GM12892 (cell line): Measurements from ENCODE around the gene PRPF8.

Experiments used
- DNase-seq: peaks from one replicate; pipeline ENCODE4 v3.0.0; 2011; ENCODE audit not compliant: insufficient read length
- FAIRE-seq: peaks from 2 replicates; lab custom pipeline; 2011; peaks lifted over from hg19 to GRCh38; lab: Jason Lieb, UNC
- POLR2A ChIP-seq: IDR thresholded peaks from 2 replicates; pipeline ENCODE4 v1.6.1; 2011; ENCODE audit warnings: low read depth, low read length, control low read depth
- POLR2AphosphoS5 ChIP-seq: IDR thresholded peaks from 2 replicates; pipeline ENCODE4 v1.6.1; 2011; ENCODE audit warnings: low read depth, low read length, control low read depth
- TAF1 ChIP-seq: IDR thresholded peaks from 2 replicates; pipeline ENCODE4 v1.6.1; 2011; ENCODE audit warnings: low read depth, mild to moderate bottlenecking, control low read depth, low read length, borderline replicate concordance

PRPF8 gene

GRCh38 chr17:1645207-1646171 lies 39.2 kb downstream of the PRPF8 start, which contains the start of gene SCARF1:
TSS of gene SCARF1 (minus strand) at chr17:1645732. CDS start at chr17:1645697, 35 bp downstream.
- DNase-seq: no peak
- TF ChIP-seq POLR2A: no peak
- TF ChIP-seq POLR2AphosphoS5: no peak
- no peak for TF ChIP-seq TAF1
- FAIRE-seq: peak; percentile 57

GRCh38 chr17:1644493-1645206 lies 40.0 kb downstream of the PRPF8 start:
- peak; percentile 99 for FAIRE-seq
- TF ChIP-seq POLR2AphosphoS5 (peak; percentile 56; the same call in 1 of the 2 replicates), POLR2A (peak; percentile 60; the same call in 1 of the 2 replicates), TAF1 (no peak)
- DNase-seq: peak; percentile 56

DNA sequence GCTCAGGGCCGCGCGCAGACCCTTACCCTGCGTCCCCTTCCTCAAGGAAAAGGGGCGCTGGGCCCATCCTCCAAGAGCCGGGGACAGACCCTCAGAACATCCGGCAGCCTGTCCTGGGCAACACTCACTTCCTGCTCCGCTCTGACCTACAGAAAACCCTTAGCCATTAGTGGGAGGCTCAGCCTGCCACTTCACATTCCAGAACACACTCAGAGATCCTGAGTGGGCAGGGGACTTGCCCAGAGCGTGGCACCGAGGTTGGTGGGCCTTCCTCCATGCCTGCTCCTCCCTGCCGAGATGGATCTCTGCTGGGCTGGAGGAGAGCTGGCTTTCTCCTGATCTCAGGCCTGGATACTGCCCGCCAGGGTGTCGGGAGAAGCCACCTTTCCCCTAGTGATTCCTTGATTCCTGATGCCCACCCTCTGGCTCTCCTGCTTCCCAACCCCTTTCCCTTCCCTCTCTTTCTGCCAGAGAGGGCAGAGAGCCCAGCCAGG lies 40.6 kb downstream of the PRPF8 start:
- no peak for FAIRE-seq
- TF ChIP-seq POLR2A: no peak
- no peak for TF ChIP-seq POLR2AphosphoS5
- no peak for TF ChIP-seq TAF1
- no peak for DNase-seq

- no peak for FAIRE-seq
- DNase-seq: peak; percentile 71
- TF ChIP-seq POLR2AphosphoS5 (no peak), POLR2A (0 out of 2 replicates have a peak, but pooled peaks have one; percentile 39), TAF1 (no peak)
Measured at GRCh38 chr17:1643293-1643998, 41.2 kb downstream of the PRPF8 start.

- FAIRE-seq: no peak
- DNase-seq: no peak
- TF ChIP-seq TAF1 (no peak), POLR2AphosphoS5 (no peak), POLR2A (no peak)
Measured at GRCh38 chr17:1641065-1641403, 43.6 kb downstream of the PRPF8 start.

DNA sequence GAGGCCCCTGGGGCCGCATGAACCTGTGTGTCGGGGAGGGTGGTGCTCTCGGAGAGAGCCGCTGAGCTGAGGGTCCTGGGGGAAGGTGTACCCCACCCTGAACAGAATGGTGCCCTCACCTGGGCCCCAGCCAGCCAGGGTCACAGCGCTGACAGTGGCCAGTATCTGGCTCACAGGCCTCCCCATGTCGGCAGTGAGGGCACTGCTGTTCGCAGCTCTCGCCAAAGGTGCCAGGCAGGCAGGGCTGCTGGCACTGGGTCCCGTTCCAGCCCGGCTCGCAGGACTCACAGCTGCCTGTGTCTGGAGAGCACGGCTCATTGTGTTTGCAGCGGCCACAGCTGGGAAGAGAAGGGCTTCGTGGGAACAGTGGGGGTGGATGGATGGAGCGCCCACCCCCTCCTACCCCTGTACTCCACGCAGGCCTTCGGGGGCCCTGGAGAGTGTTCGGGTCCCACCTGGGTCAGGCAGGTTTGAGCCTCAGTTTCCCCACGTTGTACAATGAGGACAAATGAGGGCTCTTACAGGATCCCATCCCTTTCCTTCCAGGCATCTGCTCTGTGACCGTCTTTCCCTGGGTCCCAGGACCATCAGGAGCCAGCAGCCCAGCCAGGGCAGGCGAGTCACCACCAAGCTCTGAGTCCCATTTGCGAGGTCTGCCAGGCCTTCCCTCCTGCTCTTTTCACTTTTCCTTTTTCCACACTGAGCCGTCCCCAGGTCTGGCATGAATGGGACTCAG lies 44.2 kb downstream of the PRPF8 start:
- TF ChIP-seq POLR2AphosphoS5 (no peak), TAF1 (no peak), POLR2A (no peak)
- DNase-seq (no peak), FAIRE-seq (no peak)

GRCh38 chr17:1639549-1640180 lies 45.0 kb downstream of the PRPF8 start:
- DNase-seq: no peak
- no peak for FAIRE-seq
- TF ChIP-seq TAF1: no peak
- no peak for TF ChIP-seq POLR2A
- no peak for TF ChIP-seq POLR2AphosphoS5

DNA sequence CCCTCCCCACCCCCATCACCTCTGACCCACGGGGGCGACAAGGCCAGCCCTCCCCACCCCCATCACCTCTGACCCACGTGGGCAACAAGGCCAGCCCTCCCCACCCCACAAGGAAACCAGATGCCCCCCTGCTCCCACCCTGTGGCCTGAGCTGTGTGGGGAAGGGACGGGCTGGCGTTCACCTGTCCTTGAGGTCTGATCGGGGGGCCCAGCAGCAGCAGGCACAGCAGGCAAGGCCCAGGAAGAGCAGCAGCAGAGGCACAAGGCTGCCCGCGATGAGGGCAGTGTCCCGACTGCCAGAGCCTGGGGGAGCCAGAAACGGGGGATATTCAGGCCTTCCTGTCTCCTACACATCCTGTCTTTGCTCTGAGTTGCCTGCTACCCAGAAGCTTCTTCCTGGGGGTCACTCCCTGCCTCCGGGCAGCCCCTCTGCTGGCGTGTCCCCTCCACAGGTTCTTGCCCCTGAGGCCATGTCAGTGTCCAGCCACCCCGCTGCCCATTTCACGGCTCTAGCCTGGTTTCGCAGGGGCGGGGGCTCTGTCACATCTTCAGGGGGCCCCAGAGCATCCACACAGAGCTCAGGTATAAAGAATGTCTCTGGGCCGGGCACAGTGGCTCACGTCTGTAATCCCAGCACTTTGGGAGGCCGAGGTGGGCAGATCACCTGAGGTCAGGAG lies 45.9 kb downstream of the PRPF8 start:
- DNase-seq (no peak), FAIRE-seq (no peak)
- TF ChIP-seq TAF1: no peak
- no peak for TF ChIP-seq POLR2A
- no peak for TF ChIP-seq POLR2AphosphoS5

- no peak for FAIRE-seq
- DNase-seq: no peak
- TF ChIP-seq POLR2A: no peak
- no peak for TF ChIP-seq POLR2AphosphoS5
- no peak for TF ChIP-seq TAF1
Measured at GRCh38 chr17:1638171-1638590, 46.5 kb downstream of the PRPF8 start.

GRCh38 chr17:1636732-1637285 lies 47.9 kb downstream of the PRPF8 start:
- TF ChIP-seq TAF1 (no peak), POLR2AphosphoS5 (no peak), POLR2A (no peak)
- no peak for DNase-seq
- FAIRE-seq: no peak
